SK-N-SH (cell line): ENCODE data around the gene SDS.

Experiments
- EP300 ChIP-seq, 2 experiments: IDR thresholded peaks; 2 replicates each; pipeline versions ENCODE4 v1.4.0 to v1.6.1; 2012; ENCODE audit warnings: borderline replicate concordance in 1 of 2, low read depth in 1 of 2, low read length in 1 of 2
- EZH2phosphoT487 ChIP-seq: fragments of 200-600 bp; sonication (generic); IDR thresholded peaks from 2 replicates; pipeline ENCODE4 v1.6.1; 2017; ENCODE audit warnings: low read depth, mixed run types, mild to moderate bottlenecking, antibody characterized with exemption, moderate library complexity, borderline replicate concordance
- MXI1 ChIP-seq: IDR thresholded peaks from 2 replicates; pipeline ENCODE4 v1.6.1; 2012; ENCODE audit warnings: mild to moderate bottlenecking, low read depth, low read length, improper control_type of control experiment
- NFIC ChIP-seq: IDR thresholded peaks from 2 replicates; pipeline ENCODE4 v1.4.0; 2012; ENCODE audit warnings: borderline replicate concordance
- RCOR1 ChIP-seq: fragments of 150-350 bp; IDR thresholded peaks from 2 replicates; pipeline ENCODE4 v1.6.1; 2017; ENCODE audit warnings: antibody characterized with exemption, low read length
- YY1 ChIP-seq: IDR thresholded peaks from 2 replicates; pipeline ENCODE4 v1.4.0; 2012; ENCODE audit warnings: low read depth, mild to moderate bottlenecking
- TF ChIP-seq, protein P1 (sequence below): fragments of 200-600 bp; sonication (generic); IDR thresholded peaks from 2 replicates; pipeline ENCODE4 v1.6.1; 2017; ENCODE audit warnings: antibody characterized with exemption, mild to moderate bottlenecking, moderate library complexity
- TF ChIP-seq, protein P2 (sequence below): IDR thresholded peaks from 2 replicates; pipeline ENCODE4 v1.4.0; 2012; ENCODE audit warnings: low read depth
- TF ChIP-seq, protein P3 (sequence below): fragments of 150-350 bp; IDR thresholded peaks from 2 replicates; pipeline ENCODE4 v1.6.1; 2017; ENCODE audit warnings: antibody characterized with exemption, low read length, low read depth, borderline replicate concordance

DNA sequence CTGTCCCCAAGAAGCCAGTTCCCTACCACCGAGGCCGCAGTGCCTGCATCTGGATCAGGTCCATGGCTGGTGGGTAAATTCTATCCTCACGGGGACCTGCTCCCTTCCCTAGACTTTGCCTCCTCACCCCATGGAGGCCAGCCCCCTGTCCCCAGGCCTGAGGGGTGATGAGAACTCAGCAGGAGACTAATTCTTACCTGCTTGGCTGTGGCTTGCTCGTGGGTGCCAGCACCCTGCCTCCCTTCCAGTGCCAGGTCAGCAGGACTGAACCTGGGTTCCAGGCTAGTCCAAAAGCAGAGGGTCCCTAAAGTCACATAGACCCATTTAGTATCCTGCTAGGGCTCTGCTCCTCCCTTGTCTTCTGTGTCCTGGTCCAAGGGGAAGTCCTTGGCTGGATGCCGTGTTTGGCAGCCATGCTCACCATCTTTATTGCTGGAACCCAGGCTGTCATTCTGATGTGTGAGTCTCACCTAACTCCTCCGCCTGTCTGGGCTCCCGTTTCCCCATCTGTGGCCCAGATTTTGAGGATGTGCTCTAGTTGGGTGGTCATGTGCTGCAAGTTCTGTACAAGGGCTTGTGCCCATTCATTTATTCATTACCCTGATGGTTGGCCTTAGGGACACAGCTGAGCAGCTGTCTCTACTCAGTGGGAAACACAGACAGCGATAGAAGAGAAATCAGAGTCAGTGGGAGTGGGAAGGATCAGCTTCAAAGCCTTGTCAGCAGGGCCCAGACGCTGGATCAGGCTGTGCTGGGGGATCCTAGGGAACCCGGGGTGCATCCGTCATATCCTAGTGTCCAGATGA, 44.4 kb downstream of the SDS start:
- TF ChIP-seq, protein P1, sequence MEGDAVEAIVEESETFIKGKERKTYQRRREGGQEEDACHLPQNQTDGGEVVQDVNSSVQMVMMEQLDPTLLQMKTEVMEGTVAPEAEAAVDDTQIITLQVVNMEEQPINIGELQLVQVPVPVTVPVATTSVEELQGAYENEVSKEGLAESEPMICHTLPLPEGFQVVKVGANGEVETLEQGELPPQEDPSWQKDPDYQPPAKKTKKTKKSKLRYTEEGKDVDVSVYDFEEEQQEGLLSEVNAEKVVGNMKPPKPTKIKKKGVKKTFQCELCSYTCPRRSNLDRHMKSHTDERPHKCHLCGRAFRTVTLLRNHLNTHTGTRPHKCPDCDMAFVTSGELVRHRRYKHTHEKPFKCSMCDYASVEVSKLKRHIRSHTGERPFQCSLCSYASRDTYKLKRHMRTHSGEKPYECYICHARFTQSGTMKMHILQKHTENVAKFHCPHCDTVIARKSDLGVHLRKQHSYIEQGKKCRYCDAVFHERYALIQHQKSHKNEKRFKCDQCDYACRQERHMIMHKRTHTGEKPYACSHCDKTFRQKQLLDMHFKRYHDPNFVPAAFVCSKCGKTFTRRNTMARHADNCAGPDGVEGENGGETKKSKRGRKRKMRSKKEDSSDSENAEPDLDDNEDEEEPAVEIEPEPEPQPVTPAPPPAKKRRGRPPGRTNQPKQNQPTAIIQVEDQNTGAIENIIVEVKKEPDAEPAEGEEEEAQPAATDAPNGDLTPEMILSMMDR = no peak
- TF ChIP-seq MXI1 (no peak), EZH2phosphoT487 (no peak), NFIC (no peak), EP300 (IDR thresholded peaks at IDR 0.05; ENCODE audit: borderline replicate concordance in 1 of 2, low read depth in 1 of 2, low read length in 1 of 2) (no peak), RCOR1 (no peak), YY1 (no peak)
- TF ChIP-seq, protein P2, sequence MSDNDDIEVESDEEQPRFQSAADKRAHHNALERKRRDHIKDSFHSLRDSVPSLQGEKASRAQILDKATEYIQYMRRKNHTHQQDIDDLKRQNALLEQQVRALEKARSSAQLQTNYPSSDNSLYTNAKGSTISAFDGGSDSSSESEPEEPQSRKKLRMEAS = no peak
- TF ChIP-seq, protein P3, sequence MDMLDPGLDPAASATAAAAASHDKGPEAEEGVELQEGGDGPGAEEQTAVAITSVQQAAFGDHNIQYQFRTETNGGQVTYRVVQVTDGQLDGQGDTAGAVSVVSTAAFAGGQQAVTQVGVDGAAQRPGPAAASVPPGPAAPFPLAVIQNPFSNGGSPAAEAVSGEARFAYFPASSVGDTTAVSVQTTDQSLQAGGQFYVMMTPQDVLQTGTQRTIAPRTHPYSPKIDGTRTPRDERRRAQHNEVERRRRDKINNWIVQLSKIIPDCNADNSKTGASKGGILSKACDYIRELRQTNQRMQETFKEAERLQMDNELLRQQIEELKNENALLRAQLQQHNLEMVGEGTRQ = no peak
